HepG2 (cell line): ENCODE data around the gene HSDL1. TPM values are rescaled to one million over a fixed set of nuclear protein-coding genes. Genes with fewer than 3 reads are reported as not detected.

Source experiments
- BRCA1 ChIP-seq: sonication (generic); formaldehyde crosslinking; IDR thresholded peaks from 2 replicates; pipeline ENCODE4 v1.4.0; 2020; ENCODE audit warnings: missing genetic modification reagents
- FOSL2 ChIP-seq: sonication (generic); formaldehyde crosslinking; IDR thresholded peaks from 2 replicates; pipeline ENCODE4 v1.4.0; 2020; ENCODE audit warnings: missing genetic modification reagents
- MAZ ChIP-seq, 2 experiments: sonication (generic) in 1 of 2; formaldehyde crosslinking in 1 of 2; IDR thresholded peaks; 2 replicates each; pipeline versions ENCODE4 v1.5.0 to v1.6.1; 2012 to 2020; ENCODE audit warnings: low read depth in 2 of 2, mild to moderate bottlenecking in 2 of 2, borderline replicate concordance in 1 of 2, improper control_type of control experiment in 1 of 2, low read length in 1 of 2, missing genetic modification reagents in 1 of 2, moderate library complexity in 1 of 2
- MED8 ChIP-seq: sonication (generic); formaldehyde crosslinking; IDR thresholded peaks from 2 replicates; pipeline ENCODE4 v1.8.1; 2023; ENCODE audit warnings: mild to moderate bottlenecking, missing genetic modification reagents; ENCODE audit not compliant: insufficient replicate concordance
- SALL1 ChIP-seq: sonication (generic); formaldehyde crosslinking; IDR thresholded peaks from 2 replicates; pipeline ENCODE4 v1.8.0; 2022; ENCODE audit warnings: mild to moderate bottlenecking, missing genetic modification reagents
- SATB2 ChIP-seq: sonication (generic); formaldehyde crosslinking; IDR thresholded peaks from 2 replicates; pipeline ENCODE4 v1.5.0; 2020; ENCODE audit warnings: missing genetic modification reagents
- ZBTB20 ChIP-seq: sonication (generic); formaldehyde crosslinking; IDR thresholded peaks from 2 replicates; pipeline ENCODE4 v1.8.1; 2023; ENCODE audit warnings: missing genetic modification reagents, low read depth, mild to moderate bottlenecking, borderline replicate concordance
- ZNF180 ChIP-seq: sonication (generic); formaldehyde crosslinking; IDR thresholded peaks from 2 replicates; pipeline ENCODE4 v1.4.0; 2020; ENCODE audit warnings: low read depth, missing genetic modification reagents, borderline replicate concordance
- ZNF260 ChIP-seq: sonication (generic); formaldehyde crosslinking; IDR thresholded peaks from 2 replicates; pipeline ENCODE4 v1.4.0; 2020; ENCODE audit warnings: missing genetic modification reagents, low read depth, mild to moderate bottlenecking, borderline replicate concordance
- polyA plus RNA-seq, 8 experiments: library from polyadenylated mRNA; depleted of rRNA in 3 of 8; stranded (reverse) in 7 of 8; unstranded in 1 of 8; fragments of >200 nt; fragmentation: Illumina TruSeq in 4 of 8; extraction: Trizol in 4 of 8; gene quantifications; 2 replicates each; pipeline versions ENCODE4 v1.2.1 to v1.2.3, GENCODE V29; 2011 to 2016; ENCODE audit warnings: low read depth in 4 of 8, missing spikeins in 1 of 8, mixed read lengths in 1 of 8; ENCODE audit not compliant: insufficient read depth in 1 of 8
- total RNA-seq, 5 experiments: library from RNA; depleted of rRNA; stranded (reverse); fragments of >200 nt; fragmentation: Illumina TruSeq; extraction: Trizol; gene quantifications; 2 replicates each; pipeline ENCODE4 v1.2.3, GENCODE V29; 2016; ENCODE audit warnings: low read depth in 1 of 5
- TF ChIP-seq, protein P1 (sequence below): sonication (generic); formaldehyde crosslinking; IDR thresholded peaks from 2 replicates; pipeline ENCODE4 v1.4.0; 2020; ENCODE audit warnings: missing genetic modification reagents, borderline replicate concordance
- TF ChIP-seq, protein P2 (sequence below): IDR thresholded peaks from 2 replicates; pipeline ENCODE4 v1.6.1; 2016; ENCODE audit warnings: mild to moderate bottlenecking
- TF ChIP-seq, protein P3 (sequence below): fragments of 450-650 bp; IDR thresholded peaks from 2 replicates; pipeline ENCODE4 v1.6.1; 2017; ENCODE audit warnings: mild to moderate bottlenecking
- TF ChIP-seq, protein P4 (sequence below), 2 experiments: sonication (generic) in 1 of 2; formaldehyde crosslinking in 1 of 2; IDR thresholded peaks; 2 replicates each; pipeline versions ENCODE4 v1.5.1 to v1.6.1; 2011 to 2020; ENCODE audit warnings: borderline replicate concordance in 1 of 2, low read depth in 1 of 2, low read length in 1 of 2, mild to moderate bottlenecking in 1 of 2, missing genetic modification reagents in 1 of 2, moderate library complexity in 1 of 2
- TF ChIP-seq, protein P5 (sequence below): sonication (generic); formaldehyde crosslinking; conservative IDR thresholded peaks from 2 replicates; pipeline ENCODE4 v1.4.0; 2020; ENCODE audit warnings: missing genetic modification reagents

The HSDL1 gene
- total and polyA plus RNA-seq, 2 of the 13 experiments (the other 11 are each of a cell fraction or from before 2014, with no cell fraction given) = 49.2 to 49.7 TPM

DNA sequence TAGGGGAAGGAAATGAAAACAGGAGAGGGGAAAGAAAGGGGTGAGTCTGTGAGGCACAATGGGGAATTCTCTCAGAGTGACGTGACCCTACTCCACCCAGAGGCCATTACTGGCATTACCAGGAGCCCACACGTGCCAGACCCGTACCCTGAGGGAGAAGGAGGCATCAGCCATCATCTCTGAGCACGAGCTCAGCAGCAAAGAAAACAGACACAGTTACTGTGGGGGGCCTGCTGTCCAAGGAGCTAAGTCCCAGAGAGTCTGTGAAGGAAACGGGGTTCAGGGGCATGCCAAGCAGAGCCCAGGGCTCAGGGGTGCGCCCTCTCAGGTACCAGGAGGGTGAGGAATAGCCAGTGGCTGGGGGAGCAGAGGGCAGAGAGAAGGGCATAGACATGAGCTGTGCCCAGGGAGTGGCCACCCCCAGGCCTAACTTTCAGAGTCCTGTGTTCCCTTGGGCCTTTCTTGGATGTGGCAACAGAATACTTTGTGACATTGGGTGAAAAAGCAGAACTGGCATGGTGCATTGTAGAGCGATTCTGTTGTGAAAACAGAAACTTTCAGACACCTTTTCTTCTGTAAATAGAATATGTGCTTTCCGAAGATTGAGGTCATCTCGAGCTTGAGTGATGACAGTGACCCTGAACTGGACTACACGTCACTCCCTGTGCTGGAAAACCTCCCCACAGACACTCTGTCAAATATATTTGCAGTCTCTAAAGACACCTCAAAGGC is 30.5 kb upstream of the HSDL1 start (continued):
- TF ChIP-seq, protein P1, sequence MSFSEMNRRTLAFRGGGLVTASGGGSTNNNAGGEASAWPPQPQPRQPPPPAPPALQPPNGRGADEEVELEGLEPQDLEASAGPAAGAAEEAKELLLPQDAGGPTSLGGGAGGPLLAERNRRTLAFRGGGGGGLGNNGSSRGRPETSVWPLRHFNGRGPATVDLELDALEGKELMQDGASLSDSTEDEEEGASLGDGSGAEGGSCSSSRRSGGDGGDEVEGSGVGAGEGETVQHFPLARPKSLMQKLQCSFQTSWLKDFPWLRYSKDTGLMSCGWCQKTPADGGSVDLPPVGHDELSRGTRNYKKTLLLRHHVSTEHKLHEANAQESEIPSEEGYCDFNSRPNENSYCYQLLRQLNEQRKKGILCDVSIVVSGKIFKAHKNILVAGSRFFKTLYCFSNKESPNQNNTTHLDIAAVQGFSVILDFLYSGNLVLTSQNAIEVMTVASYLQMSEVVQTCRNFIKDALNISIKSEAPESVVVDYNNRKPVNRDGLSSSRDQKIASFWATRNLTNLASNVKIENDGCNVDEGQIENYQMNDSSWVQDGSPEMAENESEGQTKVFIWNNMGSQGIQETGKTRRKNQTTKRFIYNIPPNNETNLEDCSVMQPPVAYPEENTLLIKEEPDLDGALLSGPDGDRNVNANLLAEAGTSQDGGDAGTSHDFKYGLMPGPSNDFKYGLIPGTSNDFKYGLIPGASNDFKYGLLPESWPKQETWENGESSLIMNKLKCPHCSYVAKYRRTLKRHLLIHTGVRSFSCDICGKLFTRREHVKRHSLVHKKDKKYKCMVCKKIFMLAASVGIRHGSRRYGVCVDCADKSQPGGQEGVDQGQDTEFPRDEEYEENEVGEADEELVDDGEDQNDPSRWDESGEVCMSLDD = no peak
- TF ChIP-seq BRCA1 (CRISPR knock-in tag) (no peak), ZNF260 (CRISPR knock-in tag) (no peak), SALL1 (CRISPR knock-in tag) (no peak; the same call in 1 of the 2 replicates), ZBTB20 (CRISPR knock-in tag) (no peak), MED8 (CRISPR knock-in tag) (no peak), SATB2 (no peak), FOSL2 (CRISPR knock-in tag) (no peak), ZNF180 (CRISPR knock-in tag) (no peak), MAZ (IDR thresholded peaks at IDR 0.05; ENCODE audit: borderline replicate concordance, low read depth, low read length) (0 out of 2 replicates have a peak, but pooled peaks have one; percentile 42), MAZ (CRISPR knock-in tag; IDR thresholded peaks at IDR 0.05; ENCODE audit: low read depth) (no peak)
- TF ChIP-seq, protein P2, sequence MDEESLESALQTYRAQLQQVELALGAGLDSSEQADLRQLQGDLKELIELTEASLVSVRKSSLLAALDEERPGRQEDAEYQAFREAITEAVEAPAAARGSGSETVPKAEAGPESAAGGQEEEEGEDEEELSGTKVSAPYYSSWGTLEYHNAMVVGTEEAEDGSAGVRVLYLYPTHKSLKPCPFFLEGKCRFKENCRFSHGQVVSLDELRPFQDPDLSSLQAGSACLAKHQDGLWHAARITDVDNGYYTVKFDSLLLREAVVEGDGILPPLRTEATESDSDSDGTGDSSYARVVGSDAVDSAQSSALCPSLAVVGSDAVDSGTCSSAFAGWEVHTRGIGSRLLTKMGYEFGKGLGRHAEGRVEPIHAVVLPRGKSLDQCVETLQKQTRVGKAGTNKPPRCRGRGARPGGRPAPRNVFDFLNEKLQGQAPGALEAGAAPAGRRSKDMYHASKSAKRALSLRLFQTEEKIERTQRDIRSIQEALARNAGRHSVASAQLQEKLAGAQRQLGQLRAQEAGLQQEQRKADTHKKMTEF = no peak
- TF ChIP-seq, protein P3, sequence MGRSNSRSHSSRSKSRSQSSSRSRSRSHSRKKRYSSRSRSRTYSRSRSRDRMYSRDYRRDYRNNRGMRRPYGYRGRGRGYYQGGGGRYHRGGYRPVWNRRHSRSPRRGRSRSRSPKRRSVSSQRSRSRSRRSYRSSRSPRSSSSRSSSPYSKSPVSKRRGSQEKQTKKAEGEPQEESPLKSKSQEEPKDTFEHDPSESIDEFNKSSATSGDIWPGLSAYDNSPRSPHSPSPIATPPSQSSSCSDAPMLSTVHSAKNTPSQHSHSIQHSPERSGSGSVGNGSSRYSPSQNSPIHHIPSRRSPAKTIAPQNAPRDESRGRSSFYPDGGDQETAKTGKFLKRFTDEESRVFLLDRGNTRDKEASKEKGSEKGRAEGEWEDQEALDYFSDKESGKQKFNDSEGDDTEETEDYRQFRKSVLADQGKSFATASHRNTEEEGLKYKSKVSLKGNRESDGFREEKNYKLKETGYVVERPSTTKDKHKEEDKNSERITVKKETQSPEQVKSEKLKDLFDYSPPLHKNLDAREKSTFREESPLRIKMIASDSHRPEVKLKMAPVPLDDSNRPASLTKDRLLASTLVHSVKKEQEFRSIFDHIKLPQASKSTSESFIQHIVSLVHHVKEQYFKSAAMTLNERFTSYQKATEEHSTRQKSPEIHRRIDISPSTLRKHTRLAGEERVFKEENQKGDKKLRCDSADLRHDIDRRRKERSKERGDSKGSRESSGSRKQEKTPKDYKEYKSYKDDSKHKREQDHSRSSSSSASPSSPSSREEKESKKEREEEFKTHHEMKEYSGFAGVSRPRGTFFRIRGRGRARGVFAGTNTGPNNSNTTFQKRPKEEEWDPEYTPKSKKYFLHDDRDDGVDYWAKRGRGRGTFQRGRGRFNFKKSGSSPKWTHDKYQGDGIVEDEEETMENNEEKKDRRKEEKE = no peak
- TF ChIP-seq, protein P4, sequence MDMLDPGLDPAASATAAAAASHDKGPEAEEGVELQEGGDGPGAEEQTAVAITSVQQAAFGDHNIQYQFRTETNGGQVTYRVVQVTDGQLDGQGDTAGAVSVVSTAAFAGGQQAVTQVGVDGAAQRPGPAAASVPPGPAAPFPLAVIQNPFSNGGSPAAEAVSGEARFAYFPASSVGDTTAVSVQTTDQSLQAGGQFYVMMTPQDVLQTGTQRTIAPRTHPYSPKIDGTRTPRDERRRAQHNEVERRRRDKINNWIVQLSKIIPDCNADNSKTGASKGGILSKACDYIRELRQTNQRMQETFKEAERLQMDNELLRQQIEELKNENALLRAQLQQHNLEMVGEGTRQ (IDR thresholded peaks at IDR 0.05; ENCODE audit: low read depth, low read length) = peak; percentile 60
- TF ChIP-seq, protein P4 (CRISPR knock-in tag; IDR thresholded peaks at IDR 0.05; ENCODE audit: borderline replicate concordance) = no peak
- TF ChIP-seq, protein P5, sequence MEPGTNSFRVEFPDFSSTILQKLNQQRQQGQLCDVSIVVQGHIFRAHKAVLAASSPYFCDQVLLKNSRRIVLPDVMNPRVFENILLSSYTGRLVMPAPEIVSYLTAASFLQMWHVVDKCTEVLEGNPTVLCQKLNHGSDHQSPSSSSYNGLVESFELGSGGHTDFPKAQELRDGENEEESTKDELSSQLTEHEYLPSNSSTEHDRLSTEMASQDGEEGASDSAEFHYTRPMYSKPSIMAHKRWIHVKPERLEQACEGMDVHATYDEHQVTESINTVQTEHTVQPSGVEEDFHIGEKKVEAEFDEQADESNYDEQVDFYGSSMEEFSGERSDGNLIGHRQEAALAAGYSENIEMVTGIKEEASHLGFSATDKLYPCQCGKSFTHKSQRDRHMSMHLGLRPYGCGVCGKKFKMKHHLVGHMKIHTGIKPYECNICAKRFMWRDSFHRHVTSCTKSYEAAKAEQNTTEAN (CRISPR knock-in tag) = no peak
